HG03060 (cell line): ENCODE results near the gene ASAP3.

Source experiments
- ATAC-seq: cut with Tn5 transposase; IDR thresholded peaks from one replicate; pipeline ENCODE4 v1.9.1; 2021; ENCODE audit warnings: low read depth, moderate number of reproducible peaks; ENCODE audit not compliant: unreplicated experiment

The ASAP3 gene

GRCh38 chr1:23478896-23479665 is 4.9 kb downstream of the ASAP3 start:
- no peak for ATAC-seq

GRCh38 chr1:23477359-23478144 is 6.4 kb downstream of the ASAP3 start:
- ATAC-seq: no peak

GRCh38 chr1:23475641-23476040 is 8.3 kb downstream of the ASAP3 start:
- no peak for ATAC-seq

GRCh38 chr1:23475134-23475628 is 8.8 kb downstream of the ASAP3 start:
- ATAC-seq: no peak

GRCh38 chr1:23473037-23473800 is 10.8 kb downstream of the ASAP3 start:
- ATAC-seq: no peak

GRCh38 chr1:23472351-23473036 is 11.5 kb downstream of the ASAP3 start:
- ATAC-seq: no peak

- ATAC-seq: no peak
Measured at GRCh38 chr1:23471473-23472075, 12.4 kb downstream of the ASAP3 start.

- no peak for ATAC-seq
Measured at GRCh38 chr1:23470282-23471070, 13.5 kb downstream of the ASAP3 start.

- ATAC-seq: no peak
Measured at GRCh38 chr1:23469372-23469982, 14.5 kb downstream of the ASAP3 start.

GRCh38 chr1:23466423-23466989 is 17.5 kb downstream of the ASAP3 start:
- no peak for ATAC-seq

- no peak for ATAC-seq
Measured at GRCh38 chr1:23463286-23463685, 20.7 kb downstream of the ASAP3 start.

- ATAC-seq: no peak
Measured at GRCh38 chr1:23462766-23463165, 21.2 kb downstream of the ASAP3 start.

- ATAC-seq: no peak
Measured at GRCh38 chr1:23461050-23461449, 22.9 kb downstream of the ASAP3 start.

GRCh38 chr1:23460519-23460918 is 23.5 kb downstream of the ASAP3 start:
- ATAC-seq: no peak

- ATAC-seq: no peak
Measured at GRCh38 chr1:23459338-23459757, 24.6 kb downstream of the ASAP3 start.

GRCh38 chr1:23456226-23456625 is 27.8 kb downstream of the ASAP3 start:
- ATAC-seq: no peak

- no peak for ATAC-seq
Measured at GRCh38 chr1:23453455-23454000, 30.5 kb downstream of the ASAP3 start.

- ATAC-seq: no peak
Measured at GRCh38 chr1:23452011-23452411, 32.0 kb downstream of the ASAP3 start.
